Right cardiac atrium (tissue), 5 donors: Measurements from ENCODE around the gene SLC18A2. TPM values are rescaled to one million over a fixed set of nuclear protein-coding genes. Genes with fewer than 3 reads are reported as not detected.

ENCODE experiments used
- ATAC-seq, 2 donors: fragments of 200-7000 bp; cut with Tn5 transposase; one replicate each; pipeline versions ENCODE4 v1.8.0 to v1.9.1; 2020; ENCODE audit warnings: moderate library complexity in 2 of 2, mild to moderate bottlenecking in 1 of 2
- DNase-seq, 3 donors: peaks; one replicate each; pipeline ENCODE4 v3.0.0-alpha.2; 2020
- H3K27ac ChIP-seq: one replicate; pipeline ENCODE4 v1.5.1; 2013; ENCODE audit warnings: mild to moderate bottlenecking, low read length, control low read depth, moderate library complexity
- H3K27me3 ChIP-seq: one replicate; pipeline ENCODE4 v1.6.1; 2013; ENCODE audit not compliant: control insufficient read depth, insufficient read depth
- H3K4me1 ChIP-seq: one replicate; pipeline ENCODE4 v1.6.1; 2013; ENCODE audit warnings: low read length; ENCODE audit not compliant: control insufficient read depth, insufficient read depth
- H3K4me3 ChIP-seq: one replicate; pipeline ENCODE4 v1.5.1; 2013; ENCODE audit warnings: low read length, control low read depth
- H3K9me3 ChIP-seq: one replicate; pipeline ENCODE4 v1.6.1; 2013; ENCODE audit warnings: low read length; ENCODE audit not compliant: control insufficient read depth
- WGBS: extraction: QIAGEN DNeasy Blood & Tissue Kit; methylation state at CpG from one replicate; pipeline ENCODE4 v1.1.7; 2013; 5-methylcytosine and 5-hydroxymethylcytosine counted together
- intact Hi-C, 4 donors: fragments of 100-400 bp; cut with DNase I; formaldehyde crosslinking; loops; one replicate each; pipeline versions ENCODE4 v1.11.0 to v1.14.0; 2022 to 2023
- polyA plus RNA-seq: library from polyadenylated mRNA; stranded (reverse); fragments of 200-250 nt; gene quantifications from one replicate; pipeline ENCODE4 v1.2.3, GENCODE V29; 2013
- total RNA-seq, 4 donors: library from RNA; stranded (reverse); fragmentation: NEBNext Ultra II Directional; extraction: Animal tissue kit (Norgen Biotek cat#: 25700); gene quantifications; one replicate each; pipeline ENCODE4 v1.2.1, GENCODE V29; 2021
- donor health status: healthy with polysubstance abuse.
- donor health status: DM: no; HTN: yes; CAD: no.
- donor health status: DM: no; HTN: no; CAD: no.
- donor health status: DM: no; HTN: yes; CAD: no; lungs with severe emphysema.
- donor health status: DM: yes; HTN: yes; CAD: no.

The SLC18A2 gene
- total and polyA plus RNA-seq, 5 donors = 0.07 to 0.40 (median 0.15) TPM

- intact Hi-C loops = no loop called here
- no peaks in the 10 kb centered on the region for H3K4me1 ChIP-seq
- H3K9me3 ChIP-seq = no peaks in the 10 kb centered on the region
- DNase-seq = no peak
- 78% methylated on average over 9 of the region's 9 CpGs for WGBS
- H3K27me3 ChIP-seq = no peaks in the 10 kb centered on the region
- H3K27ac ChIP-seq = no peak overlapping the region
- no peak for ATAC-seq
- no peak overlapping the region for H3K4me3 ChIP-seq
These were observed 25.5 kb downstream of the SLC18A2 start for GRCh38 chr10:117266400-117266799.

GRCh38 chr10:117266812-117267211, 25.9 kb downstream of the SLC18A2 start:
- Histone ChIP-seq H3K4me3 (no peak overlapping the region), H3K4me1 (no peaks in the 10 kb centered on the region), H3K27me3 (no peaks in the 10 kb centered on the region), H3K9me3 (no peaks in the 10 kb centered on the region), H3K27ac (no peak overlapping the region)
- ATAC-seq = no peak
- intact Hi-C loops = no loop called here
- no peak for DNase-seq
- WGBS = 88% methylated on average over 2 of the region's 2 CpGs

- Histone ChIP-seq H3K4me3 (no peak overlapping the region), H3K9me3 (no peaks in the 10 kb centered on the region), H3K27me3 (no peaks in the 10 kb centered on the region), H3K27ac (no peak overlapping the region), H3K4me1 (peaks cover 2% of the 10 kb centered on the region)
- no peak for ATAC-seq
- 92% methylated on average over 4 of the region's 4 CpGs for WGBS
- DNase-seq = no peak
- intact Hi-C loops = no loop called here
These were observed 27.3 kb downstream of the SLC18A2 start for GRCh38 chr10:117268258-117268657.

GRCh38 chr10:117268907-117269306, 28.0 kb downstream of the SLC18A2 start:
- ATAC-seq (no peak), DNase-seq (no peak)
- 94% methylated on average over 2 of the region's 2 CpGs for whole genome bisulfite sequencing
- intact Hi-C loops = no loop called here
- no peak overlapping the region for H3K4me3 ChIP-seq
- no peaks in the 10 kb centered on the region for H3K9me3 ChIP-seq
- H3K27ac ChIP-seq = no peak overlapping the region
- no peaks in the 10 kb centered on the region for H3K27me3 ChIP-seq
- peaks cover 2% of the 10 kb centered on the region for H3K4me1 ChIP-seq

- Histone ChIP-seq H3K9me3 (no peaks in the 10 kb centered on the region), H3K4me1 (peaks cover 2% of the 10 kb centered on the region), H3K27me3 (no peaks in the 10 kb centered on the region), H3K4me3 (no peak overlapping the region), H3K27ac (no peak overlapping the region)
- intact Hi-C loops = no loop called here
- no peak for ATAC-seq
- no peak for DNase-seq
- WGBS = 89% methylated on average over 3 of the region's 3 CpGs
These were observed 30.5 kb downstream of the SLC18A2 start for GRCh38 chr10:117271427-117271826.

- peaks cover 2% of the 10 kb centered on the region for H3K4me1 ChIP-seq
- ATAC-seq = no peak
- H3K27me3 ChIP-seq = no peaks in the 10 kb centered on the region
- WGBS = 47% methylated on average over 13 of the region's 13 CpGs
- intact Hi-C loops = no loop called here
- H3K4me3 ChIP-seq = no peak overlapping the region
- H3K9me3 ChIP-seq = no peaks in the 10 kb centered on the region
- DNase-seq = no peak
- H3K27ac ChIP-seq = no peak overlapping the region
These were observed 31.5 kb downstream of the SLC18A2 start for GRCh38 chr10:117272195-117273076.

- ATAC-seq (no peak), DNase-seq (no peak)
- Histone ChIP-seq H3K27me3 (no peaks in the 10 kb centered on the region), H3K9me3 (no peaks in the 10 kb centered on the region), H3K4me3 (no peak overlapping the region), H3K4me1 (peaks cover 2% of the 10 kb centered on the region), H3K27ac (no peak overlapping the region)
- 96% methylated on average over 3 of the region's 3 CpGs for WGBS
- intact Hi-C loops = no loop called here
These were observed 33.1 kb downstream of the SLC18A2 start for GRCh38 chr10:117273980-117274379.

GRCh38 chr10:117274509-117274908, 33.6 kb downstream of the SLC18A2 start:
- Histone ChIP-seq H3K27me3 (no peaks in the 10 kb centered on the region), H3K9me3 (no peaks in the 10 kb centered on the region), H3K4me3 (no peak overlapping the region), H3K27ac (no peak overlapping the region), H3K4me1 (peaks cover 2% of the 10 kb centered on the region)
- intact Hi-C loops = no loop called here
- DNase-seq = no peak
- WGBS = 91% methylated on average over 5 of the region's 5 CpGs
- no peak for ATAC-seq

GRCh38 chr10:117275121-117275520, 34.2 kb downstream of the SLC18A2 start:
- DNase-seq (no peak), ATAC-seq (no peak)
- intact Hi-C loops = no loop called here
- no peak overlapping the region for H3K4me3 ChIP-seq
- no peaks in the 10 kb centered on the region for H3K9me3 ChIP-seq
- H3K27ac ChIP-seq = no peak overlapping the region
- 68% methylated on average over 3 of the region's 3 CpGs for WGBS
- H3K4me1 ChIP-seq = peaks cover 2% of the 10 kb centered on the region
- H3K27me3 ChIP-seq = no peaks in the 10 kb centered on the region

GRCh38 chr10:117277675-117278074, 36.8 kb downstream of the SLC18A2 start:
- no peak overlapping the region for H3K4me3 ChIP-seq
- DNase-seq (no peak), ATAC-seq (no peak)
- no peaks in the 10 kb centered on the region for H3K9me3 ChIP-seq
- peaks cover 2% of the 10 kb centered on the region for H3K4me1 ChIP-seq
- intact Hi-C loops = no loop called here
- WGBS = 94% methylated on average over 2 of the region's 2 CpGs
- H3K27ac ChIP-seq = no peak overlapping the region
- no peaks in the 10 kb centered on the region for H3K27me3 ChIP-seq

GRCh38 chr10:117284716-117285494, 44.0 kb downstream of the SLC18A2 start:
- ATAC-seq = no peak
- H3K4me1 ChIP-seq = peaks cover 1% of the 10 kb centered on the region
- intact Hi-C loops = no loop called here
- no peak for DNase-seq
- H3K4me3 ChIP-seq = no peak overlapping the region
- no peaks in the 10 kb centered on the region for H3K9me3 ChIP-seq
- WGBS = 86% methylated on average over 12 of the region's 12 CpGs
- no peak overlapping the region for H3K27ac ChIP-seq
- H3K27me3 ChIP-seq = no peaks in the 10 kb centered on the region
